IPS DF 4.7 (cell line): ENCODE measurements around the gene CHL1.

ENCODE experiments used
- DNase-seq: peaks from one replicate; pipeline ENCODE4 v3.0.0-alpha.2; 2013; ENCODE audit warnings: low spot score; ENCODE audit errors: extremely low read depth

Gene CHL1

DNA sequence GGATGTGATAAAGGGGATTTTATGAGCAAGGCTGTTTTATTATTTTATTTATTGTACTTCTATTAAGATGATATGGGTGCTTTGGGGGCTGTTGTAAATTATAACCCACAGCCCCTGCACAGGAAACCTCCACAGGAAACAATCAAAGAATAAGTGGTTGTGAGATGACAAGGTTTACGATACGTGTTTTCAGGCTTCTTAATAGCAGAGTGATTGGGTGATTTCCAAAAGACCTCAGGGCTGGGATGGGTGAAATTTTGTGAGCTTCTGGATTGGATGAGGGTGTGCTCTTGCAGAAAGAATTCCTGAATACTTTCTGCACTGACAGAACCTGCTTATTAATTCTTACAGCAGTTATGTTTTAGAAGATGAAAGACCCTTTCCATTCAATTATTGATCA, 21.4 kb downstream of the CHL1 start:
- DNase-seq = no peak

DNA sequence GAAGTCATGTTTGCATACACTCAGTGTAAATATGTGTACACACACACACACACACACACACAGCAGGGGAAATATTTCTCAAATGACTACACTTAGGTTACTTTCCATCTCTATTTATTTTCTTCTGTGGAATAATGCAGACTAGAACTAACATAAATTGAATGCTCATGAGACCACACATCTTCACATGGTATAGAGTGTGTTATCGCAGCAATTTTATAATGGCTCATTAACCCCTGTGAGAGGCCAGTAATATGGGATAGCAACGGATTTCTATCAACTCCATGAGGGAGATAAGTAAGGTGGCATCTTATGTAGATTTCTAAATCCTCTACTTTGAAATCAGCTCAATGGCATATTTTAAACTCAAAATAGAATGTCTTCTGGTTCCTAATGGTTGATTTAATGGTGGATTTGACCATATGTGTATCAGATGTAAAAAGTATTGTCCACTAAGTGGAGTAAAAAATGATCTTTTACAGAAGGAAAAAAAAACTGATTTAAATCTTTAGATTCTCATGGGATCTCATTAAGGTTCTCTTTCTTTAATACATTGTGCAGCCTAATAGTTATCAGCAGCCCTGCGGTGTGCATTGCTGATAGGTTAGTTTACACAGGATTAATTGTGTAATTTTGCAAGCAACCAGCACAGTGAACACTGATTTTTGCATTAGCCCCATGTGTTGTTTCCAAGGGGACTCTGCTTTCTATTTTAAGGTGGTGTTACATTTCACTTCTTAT, 32.0 kb downstream of the CHL1 start:
- no peak for DNase-seq

- DNase-seq = no peak
Measured at GRCh38 chr3:229183-229661, 32.7 kb downstream of the CHL1 start.

DNA sequence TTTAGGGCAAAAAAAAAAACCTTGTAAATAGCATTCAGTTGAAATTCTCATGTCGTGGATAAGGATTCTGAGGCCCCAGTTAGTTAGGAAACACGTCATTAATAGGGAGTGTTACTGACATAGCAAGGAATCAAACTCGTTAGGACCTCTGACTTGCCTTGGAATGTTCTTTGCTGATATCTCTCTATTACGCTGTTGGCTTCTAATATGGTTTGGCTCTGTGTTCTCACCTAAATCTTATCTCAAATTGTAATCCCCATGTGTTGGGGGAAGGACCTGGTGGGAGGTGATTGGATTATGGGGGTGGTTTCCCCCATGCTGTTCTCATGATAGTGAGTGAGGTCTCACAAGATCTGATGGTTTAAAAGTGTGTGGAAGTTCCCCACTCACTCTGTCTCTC, 40.3 kb downstream of the CHL1 start:
- DNase-seq = no peak

GRCh38 chr3:242602-243355, 46.2 kb downstream of the CHL1 start:
- DNase-seq = no peak

DNA sequence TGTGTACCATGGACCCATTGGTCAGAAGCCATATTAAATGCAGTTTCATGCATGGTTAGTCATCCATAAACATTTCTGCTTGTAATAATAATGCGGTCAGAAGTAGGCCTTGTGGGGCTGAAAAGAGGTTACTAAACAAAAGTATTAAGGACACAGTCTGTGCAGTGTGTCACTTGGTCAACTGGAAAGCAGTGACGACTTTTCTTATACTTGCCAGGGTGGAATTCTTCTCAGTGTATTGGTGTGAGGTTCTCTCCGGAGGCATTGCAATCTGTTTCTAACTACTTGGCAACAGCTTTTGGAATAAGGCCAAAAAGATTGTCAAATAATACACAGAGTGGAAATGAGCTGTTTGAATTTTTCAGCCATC, 46.8 kb downstream of the CHL1 start:
- DNase-seq = no peak

DNA sequence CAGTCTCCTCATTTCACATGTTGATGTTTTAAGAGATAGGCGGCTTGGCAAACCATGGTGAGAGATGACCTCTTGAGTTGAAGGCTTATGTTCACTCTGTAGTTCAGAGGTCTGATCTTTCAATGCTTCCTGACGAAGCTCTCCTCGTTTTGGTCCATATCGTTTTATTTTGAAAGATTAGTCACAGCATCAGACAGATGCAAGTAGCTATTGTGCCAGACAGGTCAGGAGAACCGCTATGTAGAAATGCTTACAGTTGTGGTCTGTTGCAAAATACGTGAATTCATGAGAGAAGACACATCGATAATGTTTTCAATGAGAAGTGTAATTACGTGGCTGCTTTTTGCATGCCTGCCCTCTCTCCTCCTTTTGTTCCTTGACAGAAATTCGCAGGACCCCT, 47.5 kb downstream of the CHL1 start:
- DNase-seq = no peak

DNA sequence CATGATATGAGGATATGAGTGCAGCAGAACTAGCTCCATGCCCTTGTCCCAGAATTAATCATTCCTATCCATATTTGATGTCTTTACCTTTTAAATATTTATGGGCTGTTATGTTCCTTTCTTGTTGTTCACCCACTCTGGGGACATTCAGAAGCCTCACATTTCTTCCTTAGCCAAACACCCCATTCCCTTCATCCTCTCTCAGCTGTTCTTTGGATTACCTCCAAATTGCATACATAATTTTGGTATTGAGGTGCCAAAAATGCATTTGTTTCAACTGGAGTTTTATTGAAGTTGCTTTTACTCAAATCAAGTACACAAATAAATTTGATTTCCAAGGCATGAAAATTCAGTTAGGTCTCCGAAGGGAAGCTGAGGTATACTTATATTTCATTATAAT, 51.4 kb downstream of the CHL1 start:
- DNase-seq = no peak

DNA sequence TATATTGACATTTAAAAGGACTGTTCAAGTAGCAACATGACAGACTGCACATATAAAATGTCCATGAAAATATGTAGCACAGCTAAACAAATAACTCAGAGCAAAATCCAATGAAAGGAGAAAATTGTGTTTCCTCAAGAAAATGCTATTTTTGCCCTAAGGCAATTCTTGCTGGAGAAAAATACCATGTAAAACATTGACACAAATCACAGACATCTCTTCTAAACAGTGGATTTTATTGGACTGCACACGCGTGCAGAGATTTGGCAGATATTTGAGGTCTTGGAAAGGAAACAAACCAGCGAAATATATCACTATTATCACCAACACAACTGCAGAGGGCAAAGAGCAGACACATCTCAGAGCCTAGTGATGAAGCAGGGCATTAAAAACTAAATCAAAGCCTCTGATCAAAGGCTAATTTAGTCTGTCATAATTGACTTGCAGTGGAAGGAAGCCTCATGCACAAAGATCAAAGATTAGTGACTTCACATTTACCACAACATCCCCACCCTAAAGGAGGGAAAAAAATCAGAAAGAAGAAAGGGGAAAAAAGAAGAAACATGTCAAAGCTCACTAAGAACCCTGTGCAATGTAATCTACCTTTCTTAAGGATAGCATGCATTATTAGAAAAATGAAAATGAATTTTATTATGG, 52.4 kb downstream of the CHL1 start:
- DNase-seq = no peak

DNA sequence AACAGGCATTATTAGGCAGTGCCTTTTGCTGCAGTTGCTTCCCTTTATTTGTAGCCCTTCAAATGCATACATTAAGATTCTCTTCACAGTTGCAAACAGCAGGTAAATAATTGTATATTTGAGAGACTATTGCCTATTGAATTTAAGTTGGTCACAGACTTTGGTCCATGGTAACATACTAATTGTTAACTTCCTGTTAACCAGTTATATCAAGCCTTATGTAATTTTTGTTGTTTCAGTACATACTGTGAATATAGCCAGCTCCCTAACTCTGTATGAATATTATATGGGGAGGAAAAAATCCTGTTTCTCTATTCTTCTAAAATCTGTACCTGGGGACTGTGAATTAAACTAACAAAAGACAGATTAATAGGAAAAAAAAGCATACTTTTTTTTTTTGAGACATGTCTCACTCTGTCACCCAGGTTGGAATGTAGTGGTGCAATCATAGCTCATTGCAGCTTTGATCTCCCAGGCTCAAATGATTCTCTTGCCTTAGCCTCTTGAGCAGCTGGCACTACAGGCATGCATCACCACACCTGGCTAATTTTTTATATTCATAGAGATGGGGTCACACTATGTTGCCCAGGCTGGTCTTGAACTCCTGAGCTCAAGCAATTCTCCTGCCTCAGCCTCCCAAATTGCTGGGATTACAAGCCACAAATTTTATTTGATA, 53.2 kb downstream of the CHL1 start:
- DNase-seq = no peak

- DNase-seq = no peak
Measured at GRCh38 chr3:256501-256900, 59.9 kb downstream of the CHL1 start.

DNA sequence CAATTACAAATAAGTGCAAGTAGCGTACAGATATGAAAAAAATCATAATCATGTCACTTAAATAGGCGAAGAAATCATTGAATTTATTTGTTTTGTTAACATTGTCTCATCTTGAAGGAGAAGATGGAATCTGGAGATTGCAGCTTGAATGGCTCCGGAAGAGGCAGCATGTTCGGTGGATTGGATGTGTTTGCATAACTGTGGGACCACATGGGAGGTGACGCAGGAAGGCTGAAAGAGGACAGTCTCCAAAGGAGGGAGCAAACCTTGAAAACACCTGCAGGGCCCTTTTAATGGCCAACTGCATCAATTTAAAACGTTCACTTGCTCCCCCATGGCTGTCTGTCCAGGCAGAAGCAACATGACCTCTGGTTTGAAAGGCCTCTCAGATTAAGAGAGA, 61.3 kb downstream of the CHL1 start:
- DNase-seq = no peak

DNA sequence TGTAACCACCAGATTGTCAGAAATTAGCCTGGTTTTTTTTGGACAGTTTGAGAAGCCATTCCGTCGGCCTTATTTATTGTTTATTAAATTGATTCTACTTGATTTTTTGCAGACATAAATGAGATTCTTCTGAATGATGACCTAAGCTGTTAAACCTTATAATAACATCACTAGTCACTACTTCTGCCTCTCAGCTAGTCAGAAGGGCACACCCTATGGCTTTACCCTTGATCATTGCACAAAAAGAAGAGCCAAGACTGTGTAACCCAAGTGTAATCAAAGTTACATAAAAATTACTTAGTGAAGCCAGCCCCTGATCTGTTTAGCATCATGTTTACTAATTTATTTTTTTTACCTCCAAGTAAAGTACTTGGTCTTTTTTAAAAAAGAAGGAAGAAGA, 64.3 kb downstream of the CHL1 start:
- DNase-seq = no peak

DNA sequence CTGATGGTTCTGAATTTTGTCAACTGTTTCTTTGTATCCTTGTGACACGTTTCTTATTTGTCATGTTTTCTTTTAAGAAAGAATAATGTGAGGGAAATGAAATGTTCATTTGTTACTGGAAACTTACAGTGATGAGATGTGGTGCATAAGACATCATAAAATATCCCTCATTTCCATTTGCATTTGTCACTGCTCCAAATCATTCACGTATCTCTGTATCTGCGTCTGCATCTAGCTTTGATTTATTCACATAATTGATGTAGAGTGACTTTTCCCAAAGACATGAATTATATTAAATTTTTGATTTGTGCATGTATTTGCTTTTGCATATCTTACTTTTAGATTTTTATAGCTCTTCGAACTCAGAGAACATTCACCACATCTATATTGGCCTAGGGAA, 66.8 kb downstream of the CHL1 start:
- no peak for DNase-seq

DNA sequence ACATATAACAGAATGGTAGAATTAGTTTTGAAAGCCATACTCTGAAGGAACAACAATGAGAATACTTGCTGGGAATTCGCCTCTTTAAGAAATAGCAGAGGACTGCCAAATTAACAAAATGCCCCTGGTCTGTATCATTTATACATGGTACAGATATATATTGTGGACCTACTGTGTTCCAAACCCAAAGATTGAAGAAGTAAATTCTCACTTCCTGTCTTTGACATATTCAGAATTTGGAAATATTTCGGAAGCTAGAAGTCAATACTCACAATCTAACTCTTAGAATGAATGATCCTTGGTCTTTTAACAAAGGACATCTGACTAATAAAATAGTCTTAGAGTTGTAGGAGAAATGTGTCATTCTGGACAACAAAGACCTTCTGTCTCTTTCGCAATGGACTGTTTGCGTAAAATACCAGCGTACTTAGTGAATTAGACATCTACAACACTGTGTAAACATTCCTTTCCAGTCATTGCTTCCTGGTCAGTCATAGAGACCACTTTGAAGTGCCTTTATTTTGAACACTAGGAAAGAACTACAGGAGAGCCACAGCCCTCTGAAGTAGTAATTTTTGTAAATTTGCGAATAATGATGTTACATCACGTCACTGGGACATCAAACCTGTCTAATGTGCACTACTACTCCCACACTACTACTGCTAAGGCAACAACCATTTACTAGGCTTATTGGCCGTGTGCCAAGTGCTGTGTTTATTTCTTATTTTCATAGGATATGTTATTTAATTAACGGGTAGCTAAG, 68.0 kb downstream of the CHL1 start:
- DNase-seq = no peak

DNA sequence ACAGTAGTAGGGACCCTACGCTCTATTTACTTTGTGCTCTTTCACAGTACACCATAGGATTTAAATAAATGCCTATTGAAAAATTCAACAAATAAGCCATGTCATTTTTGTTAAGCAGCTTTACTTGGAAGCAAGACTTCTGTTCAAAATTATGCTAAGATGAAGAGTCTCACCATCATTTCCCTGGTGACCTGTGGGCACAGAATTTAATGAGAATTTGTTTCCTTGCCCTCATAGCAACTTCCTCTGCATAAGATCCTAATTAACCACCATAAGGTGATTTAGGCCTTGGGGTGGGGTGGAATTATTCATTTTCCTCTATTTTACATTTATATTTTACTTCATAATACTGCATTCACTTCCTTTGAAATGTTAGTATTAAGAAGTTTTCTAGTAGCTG, 70.5 kb downstream of the CHL1 start:
- DNase-seq = no peak

GRCh38 chr3:270688-271087, 74.1 kb downstream of the CHL1 start:
- no peak for DNase-seq

DNA sequence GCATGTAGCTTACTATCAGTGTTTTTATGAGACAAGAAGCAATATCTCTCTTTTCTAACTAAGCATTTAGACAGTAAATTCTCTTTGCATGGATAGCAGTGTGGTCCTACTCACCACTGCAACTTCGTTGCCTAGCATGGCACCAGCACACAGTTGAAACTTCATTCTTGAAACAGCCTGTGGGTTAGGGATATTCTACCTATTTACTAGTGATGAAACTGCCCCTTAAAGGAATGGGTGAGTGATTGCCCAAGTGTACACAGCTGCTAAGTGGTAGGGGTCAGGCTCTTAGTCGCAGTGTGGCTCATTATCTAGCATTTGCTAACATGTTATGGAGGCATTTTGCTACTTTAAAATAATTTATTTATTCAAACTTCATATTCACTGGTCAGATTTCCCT, 78.4 kb downstream of the CHL1 start:
- DNase-seq = no peak

DNA sequence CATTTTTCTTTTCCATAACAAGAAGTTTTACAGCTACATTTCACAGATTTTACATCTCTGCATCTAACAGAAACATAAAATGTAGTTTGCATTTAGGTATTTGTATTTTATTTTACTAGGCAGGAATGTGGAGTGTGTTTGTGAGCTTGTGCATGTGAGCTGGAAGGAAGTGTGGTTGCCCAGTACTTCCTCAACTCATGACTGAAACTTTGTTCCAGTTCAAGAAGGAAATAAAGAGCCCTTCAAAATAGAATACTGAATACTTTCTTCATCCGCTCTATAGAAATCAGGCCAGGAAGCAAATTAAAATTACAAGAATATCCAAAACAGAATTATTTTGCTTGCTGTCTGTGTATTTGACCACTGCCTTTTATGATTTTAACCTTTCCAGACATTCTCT, 81.3 kb downstream of the CHL1 start:
- DNase-seq = no peak

GRCh38 chr3:278300-279064, 81.9 kb downstream of the CHL1 start:
- DNase-seq = no peak
